HUDEP-2 (cell line): Measurements from ENCODE around the gene TMED7.
A peak's percentile ranks its signal among the peaks of the same experiment; 100 is the strongest.
"Not testable (repeated sequence)": the region's sequence is repeated elsewhere in the genome, so short reads cannot be mapped to it uniquely, and the experiment has no call there.

Source experiments
- DNase-seq, 76 experiments: peaks; one replicate each; lab custom pipeline; 2025; ENCODE audit not compliant: unreplicated experiment in 76 of 76; lab: John Stamatoyannopoulos, UW

Gene TMED7

DNA sequence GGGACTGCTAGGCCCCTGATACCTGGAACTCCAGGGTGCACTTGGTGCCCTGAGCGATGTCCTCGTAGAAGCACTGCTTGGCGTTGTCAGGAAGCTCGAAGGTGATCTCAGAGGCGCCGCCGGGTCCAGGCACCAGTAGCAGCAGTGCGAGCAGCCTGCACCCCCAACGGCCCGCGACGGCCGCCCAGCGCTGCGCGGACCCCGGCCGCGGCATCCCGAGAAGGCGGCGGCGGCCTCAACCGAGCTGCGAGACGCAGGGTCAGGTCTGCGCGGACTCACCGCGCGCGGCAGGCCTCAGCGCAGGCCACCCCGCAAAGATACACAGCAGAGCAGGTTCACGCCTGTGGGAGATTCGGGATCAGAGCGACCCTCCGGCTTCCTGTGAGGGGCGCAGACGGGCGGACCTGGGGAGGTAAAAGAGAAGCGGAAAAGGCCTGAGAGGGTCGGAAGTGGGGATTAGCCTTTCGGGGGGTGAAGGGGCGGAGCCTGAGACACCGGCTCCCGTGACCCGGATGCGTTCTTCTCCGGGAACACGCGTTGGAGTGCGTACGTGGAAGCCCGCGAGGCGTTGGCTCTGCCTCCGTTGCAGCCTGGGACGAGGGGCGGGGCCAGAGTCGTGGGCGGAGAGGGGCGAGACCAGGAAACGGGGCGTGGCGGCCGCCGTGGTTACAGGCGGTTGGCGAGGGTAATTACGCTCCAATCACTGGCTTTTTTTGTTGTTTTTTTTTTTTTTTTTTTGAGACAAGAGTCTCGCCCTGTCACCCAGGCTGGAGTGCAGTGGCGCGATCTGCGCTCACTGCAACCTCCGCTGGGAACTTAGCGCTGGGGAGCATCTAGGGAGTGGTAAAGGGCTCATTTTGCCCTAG is at the start of gene TMED7:
Gene TMED7 (minus strand): TSS at position 458 of the 866 bp plus-strand sequence. CDS start 244 bp downstream, at position 214.
- peak; percentile 62 to 99 (median 98) for DNase-seq

GRCh38 chr5:115674782-115675181 is 48.9 kb upstream of the TMED7 start:
- peak in 2 of 76 experiments; percentile 29 to 39 for DNase-seq

DNA sequence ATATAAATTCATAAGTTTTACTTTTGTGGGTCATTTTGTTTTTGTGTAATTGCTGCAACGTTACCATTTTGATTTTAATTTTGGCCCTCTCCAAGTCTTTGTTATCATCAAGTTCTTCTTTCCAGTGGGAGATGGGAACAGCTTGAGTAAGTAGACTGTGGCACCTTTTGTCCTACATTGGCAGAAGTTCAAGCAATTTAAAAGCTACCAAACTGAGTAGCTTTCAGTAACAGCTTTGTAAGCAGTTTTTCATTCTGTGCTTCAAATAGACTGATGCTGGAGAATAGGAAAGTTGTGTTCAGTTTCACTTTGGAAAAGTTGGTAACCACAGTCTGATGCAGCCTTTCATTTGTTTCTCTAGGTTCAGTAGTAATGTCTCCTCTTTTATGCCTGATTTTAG is 47.8 kb upstream of the TMED7 start:
- no peak for DNase-seq

GRCh38 chr5:115671939-115672338 is 46.1 kb upstream of the TMED7 start:
- no peak for DNase-seq

GRCh38 chr5:115666023-115666422 is 40.2 kb upstream of the TMED7 start:
- peak in 1 of 76 experiments; percentile 0 for DNase-seq

- no peak for DNase-seq
These were observed 35.7 kb upstream of the TMED7 start for GRCh38 chr5:115661563-115661962.

DNA sequence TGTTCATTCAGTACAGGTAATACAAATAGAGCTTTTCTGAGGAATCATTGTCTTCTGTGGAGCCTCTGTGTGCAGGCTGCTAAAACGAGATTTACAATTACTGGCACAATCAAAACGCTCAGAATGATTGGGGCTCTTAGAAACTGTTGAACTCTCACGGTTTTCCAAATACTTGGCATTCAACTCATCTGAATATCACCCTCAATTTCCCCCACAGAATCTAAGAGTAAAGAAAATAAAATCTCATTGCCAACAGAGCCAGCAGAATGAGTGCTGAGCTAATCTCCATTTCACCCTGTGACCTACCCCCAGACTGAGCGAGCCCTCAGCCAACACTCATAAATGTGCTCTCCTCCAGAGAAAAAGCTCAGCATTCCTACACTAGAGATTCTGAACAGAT is 35.3 kb upstream of the TMED7 start:
- no peak for DNase-seq

DNA sequence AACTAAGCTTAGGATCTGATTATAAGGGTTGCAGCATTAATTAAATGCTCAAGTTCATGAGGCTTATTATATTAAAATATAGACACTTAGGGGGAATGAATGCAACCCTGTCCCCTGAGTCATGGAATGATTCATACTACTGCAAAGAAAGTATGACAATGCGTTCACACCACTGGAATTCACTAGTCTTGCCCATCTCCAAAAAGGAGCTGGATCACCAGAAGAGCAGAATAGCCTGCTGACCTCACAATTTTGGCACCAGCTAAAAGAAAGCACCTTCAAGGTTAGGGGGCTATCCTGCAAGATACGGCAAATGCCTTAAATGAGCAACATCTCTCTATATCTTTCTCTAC is 32.0 kb upstream of the TMED7 start:
- DNase-seq: no peak

DNA sequence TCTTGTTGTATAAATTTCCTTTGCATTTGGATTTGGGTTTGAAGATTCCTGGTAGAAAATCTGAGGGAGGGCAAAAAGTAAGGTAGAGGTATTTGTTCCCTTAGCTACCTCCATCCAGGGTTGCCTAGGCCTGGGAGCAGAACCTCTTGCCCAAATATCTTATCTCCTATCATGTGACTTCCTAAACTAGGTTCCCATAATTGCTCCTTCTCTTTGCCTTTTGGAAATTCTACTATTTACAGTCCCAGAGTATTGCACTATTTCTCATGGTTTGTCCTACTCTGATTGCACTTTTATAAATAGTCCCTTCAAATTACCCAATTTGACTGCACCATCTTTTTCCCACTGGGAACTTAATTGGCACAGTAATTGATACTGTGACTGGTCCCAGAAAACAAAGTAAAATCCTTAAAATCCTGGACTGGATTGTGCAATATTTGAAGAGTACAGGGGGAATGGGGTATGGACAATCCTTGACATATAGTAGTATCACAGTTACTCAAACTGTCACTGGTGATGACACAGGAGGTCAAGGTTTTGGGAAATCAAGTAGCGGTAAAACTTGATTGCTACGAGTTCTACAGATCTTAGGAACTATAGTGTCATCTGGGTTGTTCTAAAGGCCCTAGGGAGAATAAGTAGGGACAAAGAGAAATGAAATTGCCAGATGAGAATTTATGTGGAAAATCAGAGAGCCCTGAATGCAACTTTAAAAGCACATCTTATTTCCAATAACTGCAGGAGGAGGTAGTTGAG is 31.5 kb upstream of the TMED7 start:
- DNase-seq: no peak

DNA sequence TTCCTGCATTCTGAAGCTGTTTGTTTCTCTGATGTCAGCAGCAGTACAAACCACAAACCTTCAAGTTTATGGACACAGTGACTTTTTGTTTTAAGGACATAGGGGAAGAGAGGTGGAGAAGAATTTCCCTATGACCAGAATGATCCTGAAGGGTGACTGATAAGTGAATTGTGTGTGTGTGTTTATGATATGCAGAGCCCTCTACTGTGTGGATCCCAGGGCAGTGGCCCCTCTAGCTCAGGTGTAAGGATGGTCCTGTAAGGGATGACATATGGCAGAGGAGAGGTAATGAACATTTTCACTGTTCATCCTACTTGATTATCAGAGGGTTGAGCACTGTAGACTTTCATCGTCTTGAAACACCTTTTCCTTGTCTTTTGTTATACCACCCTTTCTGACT is 30.6 kb upstream of the TMED7 start:
- no peak for DNase-seq

GRCh38 chr5:115655994-115656393 is 30.2 kb upstream of the TMED7 start:
- DNase-seq: no peak

DNA sequence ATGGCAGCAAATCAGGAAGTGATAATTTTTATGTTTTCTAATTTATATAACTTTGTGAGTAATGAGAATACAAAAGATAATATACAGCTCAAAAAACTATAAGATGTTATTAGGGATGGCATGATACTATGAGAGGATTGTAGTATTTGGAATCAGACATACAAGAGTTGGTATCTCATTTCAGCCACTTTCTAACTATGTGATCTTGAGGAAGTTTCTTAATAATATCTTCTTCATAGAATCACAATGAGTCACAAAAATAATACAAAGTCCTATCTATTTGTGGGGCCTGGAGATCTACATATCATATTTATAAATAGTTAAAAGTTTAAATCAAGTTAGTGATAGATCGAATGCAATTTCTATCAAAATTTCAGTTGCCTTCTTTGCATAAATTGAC is 23.7 kb upstream of the TMED7 start:
- no peak for DNase-seq

- DNase-seq: no peak
These were observed 22.2 kb upstream of the TMED7 start for GRCh38 chr5:115648056-115648455.

GRCh38 chr5:115645386-115645785 is 19.6 kb upstream of the TMED7 start:
- not testable (repeated sequence) for DNase-seq

DNA sequence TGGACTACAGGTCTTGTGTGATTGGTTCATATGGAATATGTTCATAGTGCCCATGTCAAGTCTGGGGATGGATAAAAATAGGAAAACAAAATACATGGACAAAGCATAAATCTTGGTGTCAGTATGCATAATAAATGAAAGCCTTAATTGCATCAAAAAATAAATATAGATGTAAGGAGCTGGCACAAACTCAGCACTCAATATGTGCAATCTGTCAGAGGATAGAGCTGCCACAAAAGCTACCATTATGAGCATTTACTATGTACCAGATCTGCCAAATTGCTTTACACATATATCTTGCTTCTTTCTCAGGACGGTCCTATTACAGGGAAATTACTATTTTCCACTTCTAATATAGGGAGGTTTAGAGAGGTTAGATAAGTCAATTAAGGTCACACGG is 18.2 kb upstream of the TMED7 start:
- no peak for DNase-seq

GRCh38 chr5:115641948-115642347 is 16.1 kb upstream of the TMED7 start:
- DNase-seq: no peak

GRCh38 chr5:115640274-115640673 is 14.4 kb upstream of the TMED7 start:
- no peak for DNase-seq

- DNase-seq: no peak
These were observed 13.5 kb upstream of the TMED7 start for GRCh38 chr5:115639377-115639776.

GRCh38 chr5:115637507-115637906 is 11.7 kb upstream of the TMED7 start:
- DNase-seq: no peak

- DNase-seq: no peak
These were observed 10.2 kb upstream of the TMED7 start for GRCh38 chr5:115636008-115636407.

GRCh38 chr5:115634343-115635132 is 8.7 kb upstream of the TMED7 start:
- DNase-seq: peak in 74 of 76 experiments; percentile 10 to 91 (median 68)
